ENCODE measurements around the gene ZCCHC4.

The ZCCHC4 gene

DNA sequence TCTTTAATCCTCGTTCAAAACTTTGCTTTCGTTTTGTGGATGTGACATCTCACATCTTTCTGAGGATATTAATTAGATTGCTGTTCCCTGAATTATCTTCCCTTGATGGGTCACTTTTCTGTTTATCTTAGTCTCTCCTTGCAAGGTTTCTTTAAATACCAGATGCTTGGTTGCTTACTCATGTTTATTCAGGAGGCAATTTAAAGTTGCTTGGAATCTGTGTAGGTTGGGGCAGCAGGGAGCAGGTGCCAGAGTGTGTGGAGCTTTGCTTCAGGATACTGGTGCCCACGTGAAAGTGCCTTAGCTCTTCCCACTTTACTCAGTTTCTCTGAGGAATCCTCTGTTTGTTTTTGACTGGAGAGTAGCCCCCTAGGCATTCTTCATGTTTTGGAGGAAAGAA, 88.5 kb downstream of the ZCCHC4 start:
- 71% methylated on average over 1 of the region's 3 CpGs for WGBS
- Histone ChIP-seq H3K27ac (ENCODE audit: low read length, poor library complexity, severe bottlenecking) (no peak overlapping the region), H4K8ac (ENCODE audit: low read length) (no peak overlapping the region), H2BK5ac (ENCODE audit: low read depth, low read length, poor library complexity, severe bottlenecking) (no peak overlapping the region), H2BK12ac (ENCODE audit: low read length in 2 of 2) (no peak overlapping the region), H2AFZ (ENCODE audit: low read depth, low read length) (no peak overlapping the region), H2BK120ac (ENCODE audit: low read depth, low read length) (no peak overlapping the region), H4K91ac (ENCODE audit: low read length) (no peak overlapping the region), H3K36me3 (ENCODE audit: control insufficient read depth in 1 of 2, insufficient read depth in 2 of 2, low read depth in 1 of 2, low read length in 2 of 2) (peaks cover 13 to 100% of the 10 kb centered on the region in 2 experiments), H2AK5ac (ENCODE audit: low read length, severe bottlenecking) (no peak overlapping the region), H3K4me1 (ENCODE audit: control insufficient read depth, insufficient read depth, low read depth, low read length) (peaks cover 7% of the 10 kb centered on the region), H3K4me3 (ENCODE audit: insufficient read depth in 1 of 2, low read depth in 1 of 2, low read length in 2 of 2) (no peak overlapping the region), H3K23ac (ENCODE audit: low read length in 2 of 2) (no peak overlapping the region), H3K27me3 (ENCODE audit: control insufficient read depth in 1 of 2, insufficient read depth in 1 of 2, low read length in 2 of 2) (no peaks in the 10 kb centered on the region), H3K4me2 (ENCODE audit: low read length, poor library complexity, severe bottlenecking) (no peak overlapping the region), H3K9me3 (ENCODE audit: control insufficient read depth, low read length) (peaks cover 12% of the 10 kb centered on the region), H3K79me1 (replicated peaks; ENCODE audit: low read length, poor library complexity, severe bottlenecking) (peaks cover 6% of the 10 kb centered on the region), H2BK15ac (ENCODE audit: low read depth, poor library complexity, severe bottlenecking) (no peak overlapping the region), H3K4ac (ENCODE audit: low read depth in 1 of 2, low read length in 2 of 2) (no peak overlapping the region), H3K14ac (ENCODE audit: low read length in 2 of 2) (no peak overlapping the region), H3K9ac (ENCODE audit: low read length) (no peak overlapping the region), H3K18ac (ENCODE audit: low read depth in 1 of 2, low read length in 2 of 2) (no peak overlapping the region)
- DNase-seq, result no peak

- peaks cover 7% of the 10 kb centered on the region for H3K4me1 ChIP-seq (ENCODE audit: control insufficient read depth, insufficient read depth, low read depth, low read length)
- no peak overlapping the region for H2BK15ac ChIP-seq (ENCODE audit: low read depth, poor library complexity, severe bottlenecking)
- H2AK5ac ChIP-seq (ENCODE audit: low read length, severe bottlenecking), result no peak overlapping the region
- no CpG with 5 or more reads among the region's 1 CpG for WGBS
- H3K27ac ChIP-seq (ENCODE audit: low read length, poor library complexity, severe bottlenecking), result no peak overlapping the region
- no peak overlapping the region for H4K91ac ChIP-seq (ENCODE audit: low read length)
- no peak overlapping the region for H3K9ac ChIP-seq (ENCODE audit: low read length)
- no peak overlapping the region for H3K4ac ChIP-seq (ENCODE audit: low read depth in 1 of 2, low read length in 2 of 2)
- peaks cover 3% of the 10 kb centered on the region for H3K79me1 ChIP-seq (replicated peaks; ENCODE audit: low read length, poor library complexity, severe bottlenecking)
- no peaks in the 10 kb centered on the region for H3K27me3 ChIP-seq (ENCODE audit: control insufficient read depth in 1 of 2, insufficient read depth in 1 of 2, low read length in 2 of 2)
- peaks cover 9 to 100% of the 10 kb centered on the region in 2 experiments for H3K36me3 ChIP-seq (ENCODE audit: control insufficient read depth in 1 of 2, insufficient read depth in 2 of 2, low read depth in 1 of 2, low read length in 2 of 2)
- no peak for DNase-seq
- H2AFZ ChIP-seq (ENCODE audit: low read depth, low read length), result no peak overlapping the region
- no peak overlapping the region for H3K23ac ChIP-seq (ENCODE audit: low read length in 2 of 2)
- H4K8ac ChIP-seq (ENCODE audit: low read length), result no peak overlapping the region
- no peak overlapping the region for H3K14ac ChIP-seq (ENCODE audit: low read length in 2 of 2)
- H3K18ac ChIP-seq (ENCODE audit: low read depth in 1 of 2, low read length in 2 of 2), result no peak overlapping the region
- no peak overlapping the region for H2BK120ac ChIP-seq (ENCODE audit: low read depth, low read length)
- H3K4me2 ChIP-seq (ENCODE audit: low read length, poor library complexity, severe bottlenecking), result no peak overlapping the region
- no peak overlapping the region for H2BK5ac ChIP-seq (ENCODE audit: low read depth, low read length, poor library complexity, severe bottlenecking)
- H3K9me3 ChIP-seq (ENCODE audit: control insufficient read depth, low read length), result no peaks in the 10 kb centered on the region
- H2BK12ac ChIP-seq (ENCODE audit: low read length in 2 of 2), result no peak overlapping the region
- no peak overlapping the region for H3K4me3 ChIP-seq (ENCODE audit: insufficient read depth in 1 of 2, low read depth in 1 of 2, low read length in 2 of 2)
These were observed 89.9 kb downstream of the ZCCHC4 start for GRCh38 chr4:25402521-25402920.

- Histone ChIP-seq H3K27me3 (ENCODE audit: control insufficient read depth in 1 of 2, insufficient read depth in 1 of 2, low read length in 2 of 2) (no peaks in the 10 kb centered on the region), H3K18ac (ENCODE audit: low read depth in 1 of 2, low read length in 2 of 2) (no peak overlapping the region), H2BK15ac (ENCODE audit: low read depth, poor library complexity, severe bottlenecking) (no peak overlapping the region), H3K79me1 (replicated peaks; ENCODE audit: low read length, poor library complexity, severe bottlenecking) (peaks cover 3% of the 10 kb centered on the region), H3K4me2 (ENCODE audit: low read length, poor library complexity, severe bottlenecking) (no peak overlapping the region), H3K4ac (ENCODE audit: low read depth in 1 of 2, low read length in 2 of 2) (no peak overlapping the region), H3K14ac (ENCODE audit: low read length in 2 of 2) (no peak overlapping the region), H3K36me3 (ENCODE audit: control insufficient read depth in 1 of 2, insufficient read depth in 2 of 2, low read depth in 1 of 2, low read length in 2 of 2) (peaks cover 10 to 99% of the 10 kb centered on the region in 2 experiments), H3K9me3 (ENCODE audit: control insufficient read depth, low read length) (no peaks in the 10 kb centered on the region), H4K91ac (ENCODE audit: low read length) (no peak overlapping the region), H2BK120ac (ENCODE audit: low read depth, low read length) (no peak overlapping the region), H3K4me3 (ENCODE audit: insufficient read depth in 1 of 2, low read depth in 1 of 2, low read length in 2 of 2) (no peak overlapping the region), H4K8ac (ENCODE audit: low read length) (no peak overlapping the region), H3K4me1 (ENCODE audit: control insufficient read depth, insufficient read depth, low read depth, low read length) (peaks cover 7% of the 10 kb centered on the region), H2BK12ac (ENCODE audit: low read length in 2 of 2) (no peak overlapping the region), H2AK5ac (ENCODE audit: low read length, severe bottlenecking) (no peak overlapping the region), H3K9ac (ENCODE audit: low read length) (no peak overlapping the region), H3K23ac (ENCODE audit: low read length in 2 of 2) (no peak overlapping the region), H3K27ac (ENCODE audit: low read length, poor library complexity, severe bottlenecking) (no peak overlapping the region), H2AFZ (ENCODE audit: low read depth, low read length) (no peak overlapping the region), H2BK5ac (ENCODE audit: low read depth, low read length, poor library complexity, severe bottlenecking) (no peak overlapping the region)
- no peak for DNase-seq
These were observed 91.1 kb downstream of the ZCCHC4 start for GRCh38 chr4:25403699-25404098.

DNA sequence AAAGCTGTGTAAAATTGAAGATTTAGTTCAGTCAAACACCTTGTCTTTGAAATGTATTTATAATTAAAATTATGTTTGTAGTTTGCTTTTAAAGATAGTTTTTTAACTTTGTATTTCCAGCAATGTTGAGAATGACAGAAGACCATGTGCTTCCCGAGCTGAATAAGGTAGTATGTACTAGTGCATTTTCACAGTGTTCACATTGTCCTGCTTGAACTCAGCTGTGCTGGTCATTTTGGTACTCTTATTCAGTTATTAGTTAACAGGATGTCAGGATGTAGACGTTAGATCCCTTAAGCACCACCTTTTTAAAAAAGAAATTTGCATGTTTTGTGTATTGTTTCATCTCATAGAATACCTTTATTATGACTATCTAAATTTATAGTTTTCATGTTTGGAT, 92.9 kb downstream of the ZCCHC4 start:
- no peaks in the 10 kb centered on the region for H3K27me3 ChIP-seq (ENCODE audit: control insufficient read depth in 1 of 2, insufficient read depth in 1 of 2, low read length in 2 of 2)
- 89% methylated on average over 1 of the region's 2 CpGs for WGBS
- peaks cover 5% of the 10 kb centered on the region for H3K4me1 ChIP-seq (ENCODE audit: control insufficient read depth, insufficient read depth, low read depth, low read length)

More for the DNA sequence above, 92.9 kb downstream of the ZCCHC4 start:
- no peak overlapping the region for H3K9ac ChIP-seq (ENCODE audit: low read length)
- peaks cover 3% of the 10 kb centered on the region for H3K79me1 ChIP-seq (replicated peaks; ENCODE audit: low read length, poor library complexity, severe bottlenecking)
- H3K14ac ChIP-seq (ENCODE audit: low read length in 2 of 2), result no peak overlapping the region
- no peak overlapping the region for H3K27ac ChIP-seq (ENCODE audit: low read length, poor library complexity, severe bottlenecking)
- no peak overlapping the region for H2BK5ac ChIP-seq (ENCODE audit: low read depth, low read length, poor library complexity, severe bottlenecking)
- no peak overlapping the region for H3K4me3 ChIP-seq (ENCODE audit: insufficient read depth in 1 of 2, low read depth in 1 of 2, low read length in 2 of 2)
- peaks cover 7 to 99% of the 10 kb centered on the region in 2 experiments for H3K36me3 ChIP-seq (ENCODE audit: control insufficient read depth in 1 of 2, insufficient read depth in 2 of 2, low read depth in 1 of 2, low read length in 2 of 2)
- H3K4ac ChIP-seq (ENCODE audit: low read depth in 1 of 2, low read length in 2 of 2), result no peak overlapping the region
- no peak overlapping the region for H4K8ac ChIP-seq (ENCODE audit: low read length)
- H3K23ac ChIP-seq (ENCODE audit: low read length in 2 of 2), result no peak overlapping the region
- no peak overlapping the region for H2BK12ac ChIP-seq (ENCODE audit: low read length in 2 of 2)
- H3K4me2 ChIP-seq (ENCODE audit: low read length, poor library complexity, severe bottlenecking), result no peak overlapping the region
- no peaks in the 10 kb centered on the region for H3K9me3 ChIP-seq (ENCODE audit: control insufficient read depth, low read length)
- DNase-seq, result no peak
- no peak overlapping the region for H2BK15ac ChIP-seq (ENCODE audit: low read depth, poor library complexity, severe bottlenecking)
- no peak overlapping the region for H4K91ac ChIP-seq (ENCODE audit: low read length)
- no peak overlapping the region for H2AFZ ChIP-seq (ENCODE audit: low read depth, low read length)
- H2BK120ac ChIP-seq (ENCODE audit: low read depth, low read length), result no peak overlapping the region
- no peak overlapping the region for H2AK5ac ChIP-seq (ENCODE audit: low read length, severe bottlenecking)
- H3K18ac ChIP-seq (ENCODE audit: low read depth in 1 of 2, low read length in 2 of 2), result no peak overlapping the region
